ENCODE results near the gene TSHZ1.

TSHZ1 gene

GRCh38 chr18:75226956-75227316, 16.3 kb downstream of the TSHZ1 start:
- Histone ChIP-seq H3F3A (ENCODE audit: insufficient read depth, low read length) (no peaks in the 10 kb centered on the region), H4K20me1 (ENCODE audit: insufficient read depth, low read length) (no peaks in the 10 kb centered on the region), H3K4me1 (ENCODE audit: insufficient read depth, low read length, severe bottlenecking) (no peaks in the 10 kb centered on the region), H3K79me2 (ENCODE audit: insufficient read depth, low read length) (no peaks in the 10 kb centered on the region), H3K27ac (ENCODE audit: low read depth, low read length, poor library complexity, severe bottlenecking) (no peak overlapping the region), H3K9ac (ENCODE audit: low read length) (no peak overlapping the region), H3K27me3 (ENCODE audit: insufficient read depth, low read length) (no peaks in the 10 kb centered on the region), H3K4me3 (ENCODE audit: low read depth, low read length, poor library complexity, severe bottlenecking) (no peak overlapping the region), H3K9me3 (ENCODE audit: low read length) (no peaks in the 10 kb centered on the region), H2AFZ (ENCODE audit: low read length) (no peak overlapping the region), H3K36me3 (ENCODE audit: insufficient read depth, low read length) (no peaks in the 10 kb centered on the region), H3K4me2 (ENCODE audit: low read length) (no peak overlapping the region), H3K9me2 (ENCODE audit: low read depth, low read length) (no peaks in the 10 kb centered on the region)
- TF ChIP-seq CTCF (IDR thresholded peaks at IDR 0.05; ENCODE audit: low read length) (no peak), EZH2 (IDR thresholded peaks at IDR 0.05; ENCODE audit: borderline replicate concordance, low read length) (no peak)

GRCh38 chr18:75227535-75228296, 17.1 kb downstream of the TSHZ1 start:
- Histone ChIP-seq H3F3A (ENCODE audit: insufficient read depth, low read length) (no peaks in the 10 kb centered on the region), H2AFZ (ENCODE audit: low read length) (no peak overlapping the region), H4K20me1 (ENCODE audit: insufficient read depth, low read length) (no peaks in the 10 kb centered on the region), H3K36me3 (ENCODE audit: insufficient read depth, low read length) (no peaks in the 10 kb centered on the region), H3K27ac (ENCODE audit: low read depth, low read length, poor library complexity, severe bottlenecking) (no peak overlapping the region), H3K79me2 (ENCODE audit: insufficient read depth, low read length) (no peaks in the 10 kb centered on the region), H3K27me3 (ENCODE audit: insufficient read depth, low read length) (no peaks in the 10 kb centered on the region), H3K9ac (ENCODE audit: low read length) (no peak overlapping the region), H3K9me2 (ENCODE audit: low read depth, low read length) (no peaks in the 10 kb centered on the region), H3K4me2 (ENCODE audit: low read length) (no peak overlapping the region), H3K4me3 (ENCODE audit: low read depth, low read length, poor library complexity, severe bottlenecking) (no peak overlapping the region), H3K9me3 (ENCODE audit: low read length) (no peaks in the 10 kb centered on the region), H3K4me1 (ENCODE audit: insufficient read depth, low read length, severe bottlenecking) (no peaks in the 10 kb centered on the region)
- TF ChIP-seq EZH2 (IDR thresholded peaks at IDR 0.05; ENCODE audit: borderline replicate concordance, low read length) (no peak), CTCF (IDR thresholded peaks at IDR 0.05; ENCODE audit: low read length) (no peak)

GRCh38 chr18:75228967-75229366, 18.4 kb downstream of the TSHZ1 start:
- Histone ChIP-seq H4K20me1 (ENCODE audit: insufficient read depth, low read length) (no peaks in the 10 kb centered on the region), H3F3A (ENCODE audit: insufficient read depth, low read length) (no peaks in the 10 kb centered on the region), H3K4me3 (ENCODE audit: low read depth, low read length, poor library complexity, severe bottlenecking) (no peak overlapping the region), H3K4me2 (ENCODE audit: low read length) (no peak overlapping the region), H3K27me3 (ENCODE audit: insufficient read depth, low read length) (no peaks in the 10 kb centered on the region), H3K4me1 (ENCODE audit: insufficient read depth, low read length, severe bottlenecking) (no peaks in the 10 kb centered on the region), H3K36me3 (ENCODE audit: insufficient read depth, low read length) (no peaks in the 10 kb centered on the region), H3K9me3 (ENCODE audit: low read length) (no peaks in the 10 kb centered on the region), H3K9ac (ENCODE audit: low read length) (no peak overlapping the region), H2AFZ (ENCODE audit: low read length) (no peak overlapping the region), H3K27ac (ENCODE audit: low read depth, low read length, poor library complexity, severe bottlenecking) (no peak overlapping the region), H3K79me2 (ENCODE audit: insufficient read depth, low read length) (no peaks in the 10 kb centered on the region), H3K9me2 (ENCODE audit: low read depth, low read length) (no peaks in the 10 kb centered on the region)
- TF ChIP-seq EZH2 (IDR thresholded peaks at IDR 0.05; ENCODE audit: borderline replicate concordance, low read length) (no peak), CTCF (IDR thresholded peaks at IDR 0.05; ENCODE audit: low read length) (no peak)
